GM12865 (cell line): ENCODE data around the gene PRDM2.

Experiments used
- DNase-seq: peaks from one replicate; pipeline ENCODE4 v3.0.0; 2010; ENCODE audit warnings: low read depth
- H3K4me3 ChIP-seq: 2 replicates; pipeline ENCODE4 v1.5.1; 2011; ENCODE audit warnings: mild to moderate bottlenecking, low read depth, low read length, control low read depth
- TF ChIP-seq, protein P1 (sequence below): IDR thresholded peaks from 2 replicates; pipeline ENCODE4 v1.5.1; 2011; ENCODE audit warnings: low read length, control low read depth, low read depth, inconsistent platforms; ENCODE audit not compliant: insufficient read depth; ENCODE audit errors: missing control alignments

PRDM2 gene

DNA sequence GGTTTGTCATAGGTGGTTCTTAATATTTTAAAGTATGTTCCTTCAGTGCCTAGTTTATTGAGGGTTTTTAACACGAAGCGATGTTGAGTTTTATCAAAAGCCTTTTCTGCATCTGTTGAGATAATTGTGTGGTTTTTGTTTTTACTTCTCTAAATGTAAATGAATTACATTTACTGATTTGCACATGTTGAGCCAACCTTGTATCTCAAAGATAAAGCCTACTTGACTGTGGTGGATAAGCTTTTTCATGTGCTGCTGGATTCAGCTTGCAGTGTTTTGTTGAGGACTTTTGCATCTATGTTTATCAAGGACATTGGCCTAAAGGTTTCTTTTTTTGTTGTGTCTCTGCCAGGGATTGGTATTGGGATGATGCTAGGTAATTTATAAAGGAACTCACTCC is 142.5 kb downstream of the PRDM2 start:
- no peak for DNase-seq
- TF ChIP-seq, protein P1, sequence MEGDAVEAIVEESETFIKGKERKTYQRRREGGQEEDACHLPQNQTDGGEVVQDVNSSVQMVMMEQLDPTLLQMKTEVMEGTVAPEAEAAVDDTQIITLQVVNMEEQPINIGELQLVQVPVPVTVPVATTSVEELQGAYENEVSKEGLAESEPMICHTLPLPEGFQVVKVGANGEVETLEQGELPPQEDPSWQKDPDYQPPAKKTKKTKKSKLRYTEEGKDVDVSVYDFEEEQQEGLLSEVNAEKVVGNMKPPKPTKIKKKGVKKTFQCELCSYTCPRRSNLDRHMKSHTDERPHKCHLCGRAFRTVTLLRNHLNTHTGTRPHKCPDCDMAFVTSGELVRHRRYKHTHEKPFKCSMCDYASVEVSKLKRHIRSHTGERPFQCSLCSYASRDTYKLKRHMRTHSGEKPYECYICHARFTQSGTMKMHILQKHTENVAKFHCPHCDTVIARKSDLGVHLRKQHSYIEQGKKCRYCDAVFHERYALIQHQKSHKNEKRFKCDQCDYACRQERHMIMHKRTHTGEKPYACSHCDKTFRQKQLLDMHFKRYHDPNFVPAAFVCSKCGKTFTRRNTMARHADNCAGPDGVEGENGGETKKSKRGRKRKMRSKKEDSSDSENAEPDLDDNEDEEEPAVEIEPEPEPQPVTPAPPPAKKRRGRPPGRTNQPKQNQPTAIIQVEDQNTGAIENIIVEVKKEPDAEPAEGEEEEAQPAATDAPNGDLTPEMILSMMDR = no peak
- no peak overlapping the region for H3K4me3 ChIP-seq

- TF ChIP-seq, protein P1 = no peak
- H3K4me3 ChIP-seq = no peak overlapping the region
- DNase-seq = no peak
These were observed 151.7 kb downstream of the PRDM2 start for GRCh38 chr1:13851726-13852125.

DNA sequence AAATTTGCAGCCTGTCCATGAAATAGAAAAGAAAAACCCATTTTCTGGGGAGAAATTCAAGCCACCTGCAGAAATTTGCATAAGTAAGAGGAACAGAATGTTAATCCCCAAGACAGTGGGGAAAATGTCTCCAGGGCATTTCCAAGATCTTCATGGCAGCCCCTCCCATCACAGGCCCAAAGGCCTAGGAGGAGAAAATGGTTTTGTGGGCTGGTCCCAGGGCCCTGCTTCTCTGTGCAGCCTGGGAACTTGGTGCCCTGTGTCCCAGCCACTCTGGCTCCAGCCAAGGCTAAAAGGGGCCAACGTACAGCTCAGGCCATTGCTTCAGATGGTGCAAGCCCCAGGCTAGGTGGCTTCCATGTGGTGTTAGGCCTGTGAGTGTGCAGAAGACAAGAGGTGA is 155.6 kb downstream of the PRDM2 start:
- no peak for DNase-seq
- TF ChIP-seq, protein P1 = no peak
- H3K4me3 ChIP-seq = no peak overlapping the region

- TF ChIP-seq, protein P1 = no peak
- no peak overlapping the region for H3K4me3 ChIP-seq
- DNase-seq = no peak
These were observed 160.0 kb downstream of the PRDM2 start for GRCh38 chr1:13860031-13860430.

DNA sequence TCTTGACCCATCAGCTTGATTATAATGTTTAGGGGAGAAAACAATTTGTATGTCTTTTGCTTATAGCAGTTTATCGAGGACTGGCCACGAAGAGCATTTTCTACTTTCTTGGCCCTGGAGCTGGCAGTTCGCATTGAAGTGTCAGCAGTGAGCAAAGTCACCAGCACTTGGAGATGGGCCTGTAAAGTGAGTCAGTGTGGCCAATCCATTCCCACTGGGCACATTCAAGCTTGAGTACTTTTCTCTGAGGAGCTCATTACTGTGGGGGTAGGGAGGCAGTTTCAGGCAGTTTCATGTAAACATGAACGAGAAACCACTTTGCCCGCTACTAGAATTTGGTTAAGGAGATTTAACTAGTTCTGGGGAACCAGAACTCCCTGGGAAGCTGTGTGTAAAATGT is 164.8 kb downstream of the PRDM2 start:
- no peak overlapping the region for H3K4me3 ChIP-seq
- TF ChIP-seq, protein P1 = no peak
- DNase-seq = no peak

- DNase-seq = no peak
- TF ChIP-seq, protein P1 = no peak
These were observed 165.9 kb downstream of the PRDM2 start for GRCh38 chr1:13865851-13866250.

GRCh38 chr1:13867603-13868002 is 167.6 kb downstream of the PRDM2 start:
- peak; percentile 56 for DNase-seq
- H3K4me3 ChIP-seq = no peak overlapping the region
- TF ChIP-seq, protein P1 = no peak

More at GRCh38 chr1:13865851-13866250, 165.9 kb downstream of the PRDM2 start:
- H3K4me3 ChIP-seq = no peak overlapping the region
